NCI-H1092 treated with DMSO at 0.1 percent for 48 hours (cell line): ENCODE data around the gene DIO3.

Experiments
- DNase-seq: peaks from one replicate; lab custom pipeline; 2025; lab: John Stamatoyannopoulos, UW

DIO3 gene

DNA sequence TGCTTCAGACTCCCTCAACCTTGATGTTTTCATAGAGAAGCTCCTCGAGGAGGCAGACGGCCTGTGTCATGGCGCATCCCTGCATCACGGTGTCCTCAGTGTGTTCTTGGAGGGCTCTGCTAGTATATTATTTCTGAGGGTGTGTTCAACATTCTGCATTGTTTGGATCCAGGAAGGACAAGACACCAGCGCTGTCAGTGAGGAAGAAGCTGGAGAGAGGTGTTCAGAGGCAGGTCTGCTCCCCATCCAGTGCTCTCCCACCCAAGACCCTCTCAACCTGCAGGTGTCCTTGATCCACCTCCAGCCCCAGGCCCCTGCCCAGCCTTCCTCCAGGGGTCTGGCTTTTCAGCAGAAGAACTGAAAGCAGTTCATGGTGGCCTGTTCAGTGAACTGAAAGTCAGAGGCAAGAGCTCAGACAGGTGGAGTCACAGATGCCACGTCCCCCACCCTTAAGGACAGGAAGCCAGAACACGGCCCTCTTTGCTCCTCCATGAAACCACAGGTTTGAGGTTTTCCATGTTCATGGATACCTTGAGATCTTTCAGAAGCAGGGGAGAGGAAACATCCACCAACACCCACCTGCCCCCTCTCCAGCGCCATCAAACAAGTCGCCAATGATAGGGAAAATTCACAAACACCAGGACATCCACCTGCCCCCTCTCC, 37.4 kb downstream of the DIO3 start:
- no peak for DNase-seq

DNA sequence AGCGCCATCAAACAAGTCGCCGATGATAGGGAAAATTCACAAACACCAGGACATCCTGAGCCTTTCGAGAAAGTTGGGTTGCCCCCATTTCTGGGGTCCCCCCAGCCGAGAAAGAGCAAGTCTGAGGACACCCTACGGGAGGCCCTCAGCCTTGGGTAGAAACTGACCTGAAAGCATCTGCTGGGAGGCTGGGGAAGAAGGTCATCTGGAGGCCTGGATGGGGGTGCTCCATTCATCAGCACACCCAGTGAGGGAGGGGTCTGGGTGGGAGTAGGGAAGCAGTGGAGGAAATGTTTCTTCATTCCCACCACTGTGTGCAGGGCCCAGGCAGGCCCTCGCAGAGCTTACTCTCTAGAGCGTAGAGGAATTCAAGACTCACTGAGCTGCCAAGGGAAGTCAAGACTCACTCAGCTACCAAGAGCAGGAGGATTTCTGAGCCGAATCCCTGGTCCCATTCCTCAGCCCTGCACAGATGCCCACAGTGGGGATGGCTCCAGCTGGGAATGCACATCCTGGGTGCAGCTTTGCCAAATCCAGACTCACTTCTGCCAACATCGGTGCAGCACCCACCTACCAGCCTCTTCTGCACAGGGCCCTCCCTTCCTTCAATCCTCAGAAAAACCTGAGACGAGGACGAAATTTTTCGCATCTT, 38.1 kb downstream of the DIO3 start:
- DNase-seq = no peak

DNA sequence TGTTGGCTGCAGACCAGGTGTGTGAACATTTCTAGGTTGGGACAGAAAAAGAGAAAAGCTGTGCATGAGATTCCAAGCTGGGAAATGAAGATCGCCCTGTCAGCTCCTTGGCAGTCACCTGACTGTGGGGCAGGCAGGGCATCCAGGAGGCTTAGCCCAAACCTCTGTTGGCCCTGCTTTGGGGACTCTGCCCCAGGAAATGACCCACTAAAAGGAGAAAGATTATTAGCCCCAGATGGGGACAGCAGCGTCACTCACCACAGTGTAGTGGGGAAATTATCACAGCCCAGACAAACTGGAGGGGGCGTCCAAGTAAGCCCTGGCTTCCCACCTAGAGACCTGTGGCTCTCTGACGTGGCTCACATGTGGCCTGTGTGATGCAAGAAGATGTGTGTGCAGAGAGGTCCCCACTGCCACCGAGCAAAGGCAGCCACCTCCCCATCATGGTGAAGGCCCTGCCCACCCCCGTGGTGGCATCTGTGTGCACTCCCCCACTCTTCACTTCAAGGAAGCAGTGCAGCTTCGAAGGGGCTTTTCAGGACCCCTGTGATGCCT, 39.1 kb downstream of the DIO3 start:
- DNase-seq = no peak

DNA sequence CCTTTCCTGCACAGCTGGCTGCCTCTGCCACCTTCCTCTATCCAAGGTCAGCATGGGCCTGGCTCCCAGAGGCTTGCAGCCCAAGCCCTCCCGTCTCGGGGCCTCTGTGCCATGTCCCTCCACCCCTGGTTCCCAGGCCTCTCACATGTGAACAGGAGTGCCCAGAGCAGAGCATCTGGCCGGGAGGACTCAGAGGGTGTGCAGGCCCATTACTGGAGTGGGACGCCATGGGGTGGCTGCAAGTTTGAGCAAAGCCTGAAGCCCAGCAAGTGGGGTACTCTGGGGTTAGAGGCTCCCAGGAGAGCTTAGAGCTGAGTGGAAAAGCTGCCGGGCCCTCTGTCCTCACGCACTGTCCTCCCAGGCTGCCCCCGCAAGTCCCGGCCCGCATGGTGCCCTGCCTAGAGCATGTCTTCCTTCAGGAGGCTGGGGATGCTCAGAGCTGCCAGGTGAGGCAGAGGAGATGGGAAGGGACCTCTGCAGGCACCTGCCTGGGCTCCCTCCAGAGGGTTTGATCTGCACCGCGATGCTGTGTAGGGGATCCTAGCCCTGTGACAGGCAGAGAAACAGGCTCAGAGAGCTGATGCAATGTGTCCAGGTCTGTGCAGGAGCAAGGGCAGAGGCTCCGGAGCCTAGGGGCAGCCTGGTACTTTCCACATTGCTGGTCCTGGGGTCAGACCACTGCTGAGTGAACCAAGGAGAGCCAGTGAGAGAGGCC, 39.8 kb downstream of the DIO3 start:
- DNase-seq = no peak

DNA sequence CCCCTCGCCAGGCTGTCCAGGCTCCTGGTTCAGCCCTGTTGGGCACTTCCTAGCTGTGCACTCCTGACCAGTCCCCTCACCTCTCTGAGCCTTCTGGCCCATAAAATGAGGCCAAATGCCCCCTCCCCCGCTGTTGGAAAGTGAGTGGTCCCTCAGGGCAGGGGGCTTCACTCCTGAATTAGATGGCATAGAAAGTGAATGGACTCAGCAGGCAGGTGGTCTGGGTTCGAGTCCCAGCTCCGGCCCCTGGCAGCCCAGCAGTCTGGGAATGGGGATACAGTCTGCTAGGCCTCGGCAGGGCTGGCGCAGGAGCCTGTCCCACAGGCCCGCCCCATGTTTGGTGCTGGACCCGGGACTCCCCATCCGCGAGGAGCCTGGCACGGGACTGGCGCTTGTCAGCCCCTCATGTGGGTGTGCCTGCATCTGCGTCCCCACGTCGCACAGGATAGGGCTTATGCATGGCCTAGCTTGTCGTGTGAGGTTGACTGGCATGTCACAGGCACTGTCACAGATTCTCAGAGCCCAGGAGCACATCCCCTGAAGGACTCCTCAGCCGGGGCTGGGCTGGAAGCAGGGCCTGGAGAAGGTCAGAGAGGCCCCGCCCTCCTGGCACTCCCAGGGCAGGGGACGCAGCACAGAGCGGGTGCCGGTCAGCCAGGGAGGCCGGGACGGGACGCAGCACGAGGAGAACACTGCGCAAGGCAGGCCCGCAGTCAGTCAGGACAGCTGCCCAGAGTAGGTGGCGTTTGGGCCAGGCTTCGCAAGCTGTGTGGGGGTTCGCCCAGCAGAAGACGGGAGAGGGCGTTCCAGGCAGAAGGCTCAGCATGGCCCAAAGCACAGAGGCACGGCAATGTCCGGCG, 40.5 kb downstream of the DIO3 start:
- no peak for DNase-seq

DNA sequence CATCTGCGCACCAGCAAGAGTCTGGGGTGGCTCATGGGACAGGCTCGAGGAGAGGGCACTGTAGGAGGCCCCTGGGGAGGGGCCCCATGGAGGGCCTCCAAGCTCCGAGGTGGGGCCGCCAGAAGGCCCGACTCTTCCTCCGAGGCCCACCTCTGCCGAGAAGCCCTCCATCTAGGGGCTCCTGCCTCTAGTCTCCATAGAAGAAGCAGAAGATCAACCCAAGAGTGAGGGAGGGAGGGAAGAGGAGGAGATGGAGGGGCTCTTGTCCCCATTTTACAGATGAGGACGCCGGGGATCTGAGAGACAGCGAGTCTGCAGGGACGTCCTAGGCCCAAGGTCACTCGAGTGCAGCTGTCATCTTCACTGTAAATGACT, 41.2 kb downstream of the DIO3 start:
- no peak for DNase-seq

DNA sequence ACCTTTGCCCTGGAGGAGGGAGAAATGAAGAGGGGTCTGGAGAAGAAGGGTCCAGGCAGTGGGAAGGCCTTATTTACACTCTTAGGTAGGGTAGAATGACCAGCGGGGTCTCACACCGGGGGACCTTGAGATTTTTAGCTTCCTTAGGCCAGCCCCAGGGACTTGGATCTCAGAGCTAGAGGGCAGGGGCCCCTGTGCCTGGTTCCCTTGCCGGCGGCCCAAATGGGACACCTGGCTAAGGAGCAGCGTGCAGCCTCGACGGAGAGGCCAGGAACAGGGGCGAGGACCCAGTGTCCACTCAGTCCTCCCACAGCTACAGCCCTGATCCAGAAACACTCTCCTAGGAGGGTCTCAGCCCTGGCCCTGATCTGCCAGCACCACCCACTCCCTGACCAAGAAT, 41.8 kb downstream of the DIO3 start:
- DNase-seq = no peak

DNA sequence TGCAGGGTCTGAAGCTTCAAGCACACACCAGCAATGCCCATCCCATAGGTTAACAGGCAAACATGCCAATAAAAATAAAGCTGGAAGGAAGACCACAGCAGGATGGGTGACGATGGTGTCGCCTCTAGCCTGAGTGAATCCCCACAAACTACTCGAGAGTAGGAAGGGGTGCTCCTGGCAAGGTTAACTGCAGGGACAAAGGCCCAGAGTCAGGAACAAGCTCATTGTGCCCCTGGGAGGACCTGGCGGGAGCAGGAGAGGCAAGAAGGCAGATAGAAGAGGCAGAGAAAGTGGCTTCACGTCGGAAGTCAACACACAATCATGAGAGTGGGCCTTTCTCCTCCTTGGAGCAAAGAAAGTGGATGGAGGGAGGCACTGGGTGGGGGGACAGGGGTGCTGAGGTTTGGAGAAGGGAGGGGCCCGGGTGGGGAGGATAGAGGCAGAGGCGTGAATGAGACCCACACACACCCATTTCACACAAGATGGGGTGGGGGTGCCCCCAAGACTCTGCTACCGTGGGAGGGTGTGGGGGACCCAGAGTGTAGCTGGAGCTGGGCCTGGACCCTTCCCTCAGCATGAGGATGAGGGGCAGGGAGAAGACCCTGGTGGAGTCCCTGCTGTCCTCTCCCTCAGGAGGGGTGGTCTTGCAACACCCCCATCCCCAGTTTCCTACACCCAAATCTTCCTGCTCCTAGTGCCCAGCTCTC, 43.1 kb downstream of the DIO3 start:
- DNase-seq = no peak

DNA sequence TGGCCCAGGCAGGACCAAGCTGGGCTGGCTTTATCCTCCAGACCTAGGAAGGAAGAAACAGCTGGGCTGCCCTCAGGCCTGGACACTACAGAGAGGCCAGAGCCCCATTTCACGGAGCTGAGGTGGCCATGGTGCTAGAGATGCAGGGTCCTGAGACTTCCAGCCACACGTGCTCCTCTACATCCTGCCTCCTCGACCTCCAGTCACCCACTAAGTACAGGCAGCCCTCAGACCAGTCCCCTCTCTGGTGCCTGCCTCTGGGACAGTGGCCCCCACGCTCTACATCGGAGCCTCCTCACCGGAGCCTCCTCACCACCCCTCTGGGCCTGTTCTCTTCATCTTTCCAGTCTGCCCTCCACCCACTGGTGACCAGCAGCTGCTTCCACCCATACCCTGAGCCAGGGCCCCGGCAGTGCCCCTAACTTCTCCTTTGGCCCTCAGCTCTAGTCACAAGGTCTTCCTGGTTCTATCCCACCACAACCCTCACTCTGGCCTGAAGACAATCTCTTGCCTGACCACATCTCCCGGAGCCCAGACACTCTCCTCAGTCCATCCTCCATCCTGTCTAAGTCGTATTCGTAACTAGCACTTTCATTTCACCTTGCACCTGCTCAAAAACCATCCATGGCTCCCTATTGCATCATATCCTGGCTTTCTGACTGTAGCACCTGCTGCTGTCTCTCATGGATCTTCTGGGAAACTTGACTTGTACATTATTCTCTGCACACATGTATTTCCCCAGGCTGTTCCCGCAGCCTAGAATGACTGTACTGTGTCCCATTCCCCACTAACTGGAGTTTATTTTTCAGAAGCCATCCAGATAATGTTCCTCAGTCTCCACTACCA, 43.9 kb downstream of the DIO3 start:
- no peak for DNase-seq

DNA sequence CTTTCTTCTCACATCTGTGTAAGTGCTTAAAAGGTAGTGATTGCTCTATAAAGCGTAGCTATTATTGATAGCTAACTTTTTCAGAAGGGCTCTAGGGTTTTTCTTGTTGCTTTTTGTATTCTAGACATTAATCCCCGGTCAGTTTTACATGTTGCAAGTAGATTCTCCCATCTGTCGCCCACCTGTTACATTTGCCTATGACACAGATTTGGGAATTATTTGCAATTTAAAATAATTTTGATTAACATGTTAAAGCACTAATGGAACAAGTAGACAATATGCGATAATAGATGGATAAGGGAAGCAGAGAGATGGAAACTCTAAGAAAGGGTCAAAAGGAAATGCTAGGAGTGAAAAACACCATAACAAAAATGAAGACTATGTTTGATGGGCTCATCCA, 44.5 kb downstream of the DIO3 start:
- DNase-seq = no peak
